Measurements from ENCODE around the gene PRMT1.

GRCh38 chr19:49677901-49678674 is 1.0 kb downstream of the PRMT1 start:
- TF ChIP-seq CTCF (IDR thresholded peaks at IDR 0.05; ENCODE audit: low read length) (peak; percentile 80), EZH2 (IDR thresholded peaks at IDR 0.05; ENCODE audit: borderline replicate concordance, low read length) (no peak)

All from OCI-LY1 (cell line).